GM21576 (cell line): ENCODE data around the gene SIX4.

Source experiments
- ATAC-seq: cut with Tn5 transposase; IDR thresholded peaks from one replicate; pipeline ENCODE4 v1.9.1; 2021; ENCODE audit warnings: mild to moderate bottlenecking, moderate library complexity; ENCODE audit not compliant: unreplicated experiment

Gene SIX4

DNA sequence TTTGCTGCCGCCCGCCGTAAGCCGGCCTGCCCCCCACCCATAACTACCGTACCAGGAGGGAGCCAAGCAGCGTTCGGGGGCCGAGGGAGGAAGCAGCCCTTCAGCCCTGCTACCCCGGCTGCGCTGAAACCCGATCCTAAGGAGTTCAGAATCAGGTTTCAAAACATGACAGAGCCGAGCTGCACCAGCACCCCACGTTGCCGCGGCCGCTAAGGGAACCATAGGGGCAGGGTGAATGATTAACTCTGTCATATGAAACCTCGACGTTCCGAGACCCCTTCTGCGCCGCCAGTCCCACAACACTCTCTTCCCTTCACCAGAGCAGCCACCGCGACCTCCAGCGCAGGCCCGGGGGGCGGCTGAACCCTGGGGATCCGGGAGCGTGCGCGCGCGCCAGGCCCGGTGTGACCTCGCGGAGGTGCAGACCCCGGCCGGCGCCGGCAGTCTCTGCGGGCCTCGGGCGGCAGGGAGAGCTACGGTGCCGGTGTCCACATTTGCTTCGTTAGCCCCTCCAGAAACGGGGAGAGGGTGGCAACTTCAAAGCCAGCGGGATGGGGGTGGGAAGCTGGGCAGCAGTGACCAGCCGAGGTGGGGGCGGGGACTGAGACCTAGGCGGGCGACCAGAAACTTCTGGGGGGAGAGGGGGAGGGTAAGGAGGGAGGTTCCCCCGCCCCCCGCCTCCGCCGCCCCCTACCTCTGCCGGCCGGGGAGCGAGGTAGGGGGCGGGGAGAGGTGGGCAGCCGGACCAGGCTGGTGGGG lies 1.6 kb downstream of the SIX4 start:
- ATAC-seq, result no peak

DNA sequence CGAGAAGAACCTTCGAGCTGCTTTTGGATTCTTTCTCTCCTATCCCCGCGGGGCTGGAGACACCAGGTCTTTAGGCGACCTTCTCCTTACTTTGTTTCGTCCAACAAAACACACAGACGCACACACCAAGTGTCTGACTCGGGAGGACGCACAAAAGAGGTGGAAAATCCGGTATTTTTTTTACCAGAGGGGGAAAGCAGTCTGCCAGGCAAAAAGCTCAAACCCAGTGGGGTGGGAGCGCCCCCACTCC lies 2.1 kb downstream of the SIX4 start:
- no peak for ATAC-seq

DNA sequence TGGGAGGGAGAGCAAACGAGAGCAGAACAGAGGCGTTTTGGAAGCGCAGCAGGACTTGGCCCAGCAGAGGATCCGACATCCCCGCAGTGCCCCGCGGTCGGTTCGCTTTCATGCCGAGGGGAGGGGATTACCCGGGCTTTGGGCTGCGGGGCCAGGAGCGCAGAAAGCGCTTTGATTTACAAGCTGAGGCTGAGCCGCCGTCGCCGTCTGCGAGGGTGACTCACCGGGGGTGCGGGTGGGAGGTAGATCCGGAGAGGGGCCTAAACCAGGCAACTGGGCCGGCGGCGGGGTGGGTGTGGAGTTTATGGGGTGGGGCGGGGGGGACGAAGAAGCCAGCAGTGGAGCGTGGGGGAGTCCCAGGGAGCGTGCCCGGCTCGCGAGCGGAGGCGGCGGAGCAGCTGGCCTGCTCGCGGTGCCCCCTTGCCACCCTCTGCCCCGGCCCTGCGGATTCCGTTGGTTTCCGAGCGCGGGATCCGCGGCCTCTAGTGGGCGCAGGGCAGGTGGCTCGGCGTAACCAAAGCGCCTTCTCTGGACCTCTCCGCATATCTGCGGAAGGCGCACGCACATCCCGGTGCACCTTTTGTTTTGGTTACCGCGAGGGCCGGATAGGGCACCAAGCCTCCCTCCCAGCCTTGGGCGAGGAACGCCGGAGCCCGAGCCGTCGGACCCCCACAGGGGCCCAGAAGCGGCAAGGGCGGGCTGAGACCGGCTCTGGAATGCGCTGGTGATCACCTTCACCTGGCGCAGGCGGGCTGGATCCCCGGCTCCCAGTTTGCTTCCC lies 2.6 kb downstream of the SIX4 start:
- ATAC-seq, result no peak

DNA sequence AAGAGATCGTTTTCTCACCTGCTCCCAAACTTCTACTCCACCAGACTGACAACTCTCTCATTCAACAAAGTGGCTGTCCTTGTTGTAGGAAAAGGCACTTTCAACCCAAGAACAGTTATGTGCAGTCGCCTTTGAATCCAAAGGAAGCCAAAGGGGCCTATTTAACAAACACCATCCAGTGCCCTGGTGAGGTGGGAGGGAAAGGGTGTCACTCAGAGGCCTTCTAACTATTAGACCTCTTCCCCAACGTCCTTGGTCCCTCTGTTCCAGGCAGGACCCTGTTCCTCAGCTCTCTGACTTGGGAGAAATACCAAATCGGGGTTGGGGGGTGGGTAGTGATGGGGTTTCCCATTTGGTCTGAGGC lies 3.2 kb downstream of the SIX4 start:
- no peak for ATAC-seq

DNA sequence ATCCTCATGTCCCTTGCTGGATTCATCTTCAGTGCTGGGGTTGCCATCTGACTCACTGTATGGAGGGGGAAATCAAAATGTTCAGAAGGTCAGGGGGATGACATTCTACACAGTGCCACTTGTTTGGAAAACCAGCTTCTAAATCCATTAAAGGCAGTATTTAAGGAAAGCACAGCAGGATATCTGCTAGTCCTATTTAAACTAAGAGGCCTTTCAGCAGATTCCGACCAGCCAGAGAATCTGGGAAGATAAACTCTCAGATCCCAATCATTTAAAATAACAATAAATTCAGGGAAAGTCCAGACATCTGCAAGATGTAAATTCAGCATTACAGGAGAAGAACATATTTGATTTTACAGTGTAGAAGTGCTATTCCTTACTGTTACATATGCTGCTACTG lies 3.8 kb downstream of the SIX4 start:
- no peak for ATAC-seq

DNA sequence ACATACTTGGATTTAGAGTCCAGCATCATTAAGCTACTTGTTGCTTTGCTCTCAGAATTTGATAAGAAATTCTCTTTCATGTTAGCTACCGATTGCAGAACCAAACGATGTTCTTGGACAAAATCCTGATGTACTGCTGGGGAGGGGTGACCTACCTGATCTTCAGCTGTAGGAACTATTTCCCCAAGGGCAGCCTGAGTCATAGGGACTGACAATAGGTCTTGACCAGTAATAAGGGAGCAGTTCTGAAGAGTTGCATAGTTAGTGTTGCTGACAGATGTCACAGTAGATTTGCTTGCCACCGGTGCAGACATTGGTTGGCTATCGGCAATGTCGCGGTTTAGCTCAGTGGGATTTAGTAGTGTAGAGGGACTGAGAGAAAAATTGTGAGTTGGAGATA lies 10.6 kb downstream of the SIX4 start:
- no peak for ATAC-seq

DNA sequence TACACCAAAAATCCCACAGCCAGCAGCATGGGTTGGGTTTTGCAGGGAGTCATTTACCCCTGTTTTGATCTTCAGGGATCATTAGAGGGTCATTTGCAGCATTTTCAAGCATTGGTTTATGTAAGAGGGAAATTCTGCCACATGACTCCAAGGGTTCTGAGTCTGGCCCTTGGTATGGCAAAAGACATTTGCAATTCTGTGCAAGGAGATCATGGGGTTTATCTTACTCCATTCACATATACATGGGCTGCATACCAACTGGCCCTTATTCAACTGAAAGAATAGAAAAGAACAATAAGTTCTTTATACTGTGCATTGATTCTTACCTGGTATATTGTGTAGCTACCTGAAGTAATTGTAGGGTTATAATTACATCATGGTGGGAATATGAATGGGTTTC lies 13.7 kb downstream of the SIX4 start:
- ATAC-seq, result no peak

DNA sequence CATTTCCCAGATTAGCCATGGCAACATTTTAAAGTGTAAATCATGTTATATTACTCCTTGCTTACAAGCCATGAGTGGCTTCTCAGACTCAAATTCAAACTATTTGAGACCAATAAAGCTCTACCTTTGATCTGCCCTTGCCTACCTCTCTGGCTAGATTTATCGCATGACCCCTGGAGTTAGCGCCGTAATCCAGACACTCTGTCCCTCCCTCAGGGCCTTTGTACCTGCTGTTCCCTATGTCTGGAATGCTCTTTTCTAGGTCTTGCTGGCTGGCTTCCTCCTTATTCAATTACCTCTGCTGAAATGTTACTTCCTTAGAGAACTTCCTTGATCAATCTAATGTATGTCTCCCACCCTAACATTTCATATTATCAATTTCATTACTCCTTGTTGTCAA lies 16.3 kb downstream of the SIX4 start:
- ATAC-seq, result no peak

DNA sequence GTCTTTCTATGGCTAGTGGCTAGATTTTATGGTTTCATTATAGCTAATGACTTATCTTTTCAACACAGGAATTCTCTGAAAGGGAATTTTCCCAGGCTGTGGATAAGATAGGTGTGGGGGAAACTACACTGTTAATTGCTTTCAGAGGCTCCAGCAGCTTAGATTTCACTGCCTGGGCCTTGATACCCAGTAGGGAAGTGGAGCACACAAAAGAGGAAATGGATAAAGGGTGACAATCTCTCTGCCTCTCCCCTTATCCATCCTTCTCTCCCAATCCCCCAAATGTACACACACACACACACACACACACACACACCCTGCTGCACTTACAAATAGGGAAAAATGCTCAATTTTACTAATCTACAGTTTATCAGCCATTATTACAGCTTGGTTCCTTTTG lies 19.1 kb downstream of the SIX4 start:
- no peak for ATAC-seq

DNA sequence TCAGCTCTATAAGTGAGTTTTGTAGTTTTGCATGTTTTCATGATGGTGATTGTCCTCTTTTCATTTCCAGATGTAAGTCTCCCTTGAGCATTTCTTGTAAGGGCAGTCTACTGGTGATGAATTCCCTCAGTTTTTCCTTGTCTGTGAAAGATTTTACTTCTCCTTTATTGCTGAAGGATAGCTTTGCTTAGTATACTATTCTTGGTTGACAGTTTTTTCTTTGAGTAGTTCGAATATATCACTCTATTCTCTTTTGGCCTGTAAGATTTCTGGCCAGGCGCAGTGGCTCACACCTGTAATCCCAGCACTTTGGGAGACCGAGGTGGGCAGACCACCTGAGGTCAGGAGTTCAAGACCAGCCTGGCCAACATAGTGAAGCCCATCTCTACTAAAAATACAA lies 23.6 kb downstream of the SIX4 start:
- ATAC-seq, result no peak

DNA sequence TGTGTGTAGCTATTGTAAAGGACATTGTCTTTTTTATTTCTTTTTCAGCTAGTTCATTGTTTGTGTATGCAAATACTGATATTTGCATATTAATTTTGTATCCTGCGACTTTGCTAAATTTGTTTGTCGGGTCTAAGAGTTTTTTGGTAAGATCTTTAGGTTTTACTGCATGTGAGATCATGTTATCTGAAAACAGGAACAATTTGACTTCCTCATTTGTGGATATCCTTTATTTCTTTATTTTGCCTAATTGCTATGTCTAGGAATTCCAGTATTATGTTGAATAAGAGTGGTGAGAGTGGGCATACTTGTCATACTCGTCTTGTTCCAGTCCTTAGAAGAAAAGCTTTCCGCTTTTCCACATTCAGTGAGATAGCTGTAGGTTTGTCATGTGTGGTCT lies 28.8 kb downstream of the SIX4 start:
- ATAC-seq, result no peak

DNA sequence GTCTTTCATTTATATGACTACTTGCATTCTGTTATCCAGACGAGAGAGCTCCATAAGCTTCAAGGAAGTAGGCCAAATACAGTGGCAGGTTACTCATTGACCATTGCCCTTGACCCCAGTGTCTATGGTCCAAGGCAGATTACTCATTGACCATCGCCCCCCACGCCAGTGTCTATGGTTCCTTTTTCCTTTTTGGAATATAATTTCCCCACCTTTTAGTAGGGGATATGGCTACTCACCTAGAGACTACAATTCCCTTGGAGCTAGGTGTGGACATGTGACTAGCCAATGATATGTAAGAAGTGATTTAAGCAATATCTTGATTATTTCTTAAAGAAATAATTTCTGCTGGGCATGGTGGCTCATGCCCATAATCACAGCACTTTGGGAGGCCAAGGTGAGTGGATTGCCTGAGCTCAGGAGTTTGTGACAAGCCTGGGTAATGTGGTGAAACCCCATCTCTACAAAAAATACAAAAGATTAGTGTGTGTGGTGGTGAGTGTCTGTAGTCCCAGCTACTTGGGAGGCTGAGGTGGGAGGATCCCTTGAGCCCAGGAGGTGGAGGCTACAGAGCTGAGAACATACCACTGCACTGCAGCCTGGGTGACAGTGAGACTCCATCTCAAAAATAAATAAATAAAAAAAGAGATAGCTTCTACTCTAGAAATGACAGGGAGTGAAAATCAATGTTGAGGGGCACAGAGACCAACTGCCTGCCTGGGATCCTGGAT lies 32.6 kb downstream of the SIX4 start:
- ATAC-seq, result no peak

DNA sequence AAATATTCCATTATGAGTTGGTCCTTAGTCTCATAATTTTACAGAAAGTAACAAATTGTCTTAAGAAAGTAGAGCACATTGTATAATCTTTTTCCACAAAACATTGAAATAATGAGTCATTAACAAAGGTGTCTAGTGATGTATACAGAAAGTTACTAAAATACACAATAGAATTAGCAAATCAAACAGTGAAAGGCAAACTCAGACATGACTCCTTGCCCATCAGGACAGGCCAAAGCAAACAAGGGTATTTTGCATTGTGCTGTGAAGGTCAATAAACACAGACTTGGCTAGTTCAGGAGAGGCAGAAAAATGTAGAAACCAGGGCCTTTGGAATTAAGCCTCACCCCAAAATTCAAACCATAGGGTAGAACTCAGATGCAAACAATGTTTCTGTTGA lies 37.3 kb downstream of the SIX4 start:
- no peak for ATAC-seq

DNA sequence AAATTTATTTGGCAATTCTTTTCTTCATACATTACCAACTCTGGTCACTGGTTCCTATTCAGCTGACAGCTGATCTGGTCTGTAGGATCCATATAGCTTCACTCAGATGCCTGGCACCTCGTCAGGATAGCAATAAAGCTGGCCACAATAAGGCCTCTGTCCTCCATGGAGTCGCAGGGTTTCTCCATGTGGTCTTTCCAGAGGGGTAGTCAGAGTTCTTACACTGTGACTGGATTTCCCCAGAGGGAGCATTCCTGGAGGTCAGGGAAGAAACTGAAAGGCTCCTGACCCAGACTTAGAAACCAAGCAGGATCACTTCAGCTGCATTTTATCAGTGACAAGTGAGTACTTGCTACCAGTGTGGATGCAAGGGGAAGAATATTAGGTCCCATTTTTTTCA lies 39.9 kb downstream of the SIX4 start:
- no peak for ATAC-seq

DNA sequence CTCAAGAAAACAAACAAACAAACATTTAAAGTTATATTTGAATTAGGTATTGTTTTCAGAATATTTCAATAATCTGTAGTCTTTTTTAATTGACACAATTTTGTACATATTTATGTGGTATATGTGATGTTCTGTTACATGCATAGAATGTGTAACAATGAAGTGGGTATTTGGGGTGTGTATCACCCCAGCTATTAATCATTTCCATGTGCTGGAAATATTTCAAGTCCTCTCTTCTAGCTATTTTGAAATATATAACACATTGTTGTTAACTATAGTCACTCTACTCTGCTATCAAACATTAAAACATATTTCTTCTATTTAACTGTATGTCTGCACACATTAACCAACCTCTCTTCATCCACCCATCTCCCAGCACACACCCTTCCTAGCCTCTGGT lies 42.9 kb downstream of the SIX4 start:
- no peak for ATAC-seq

DNA sequence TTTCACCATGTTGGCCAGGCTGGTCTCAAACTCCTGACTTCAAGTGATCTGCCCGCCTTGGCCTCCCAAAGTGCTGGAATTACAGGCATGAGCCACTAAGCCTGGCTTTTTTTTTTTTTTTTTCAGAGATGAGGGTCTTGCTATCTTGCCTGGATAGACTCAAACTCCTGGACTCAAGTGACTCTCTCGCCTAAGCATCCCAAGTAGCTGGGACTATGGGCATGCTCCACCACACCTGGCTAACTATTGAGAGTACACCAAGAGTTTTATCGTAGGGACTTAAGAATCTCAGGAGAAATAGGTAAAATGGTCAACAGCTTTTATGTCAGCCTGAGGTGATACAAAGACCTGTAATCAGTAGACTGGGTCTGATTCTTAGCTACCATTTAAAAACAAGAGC lies 43.6 kb downstream of the SIX4 start:
- ATAC-seq, result no peak

DNA sequence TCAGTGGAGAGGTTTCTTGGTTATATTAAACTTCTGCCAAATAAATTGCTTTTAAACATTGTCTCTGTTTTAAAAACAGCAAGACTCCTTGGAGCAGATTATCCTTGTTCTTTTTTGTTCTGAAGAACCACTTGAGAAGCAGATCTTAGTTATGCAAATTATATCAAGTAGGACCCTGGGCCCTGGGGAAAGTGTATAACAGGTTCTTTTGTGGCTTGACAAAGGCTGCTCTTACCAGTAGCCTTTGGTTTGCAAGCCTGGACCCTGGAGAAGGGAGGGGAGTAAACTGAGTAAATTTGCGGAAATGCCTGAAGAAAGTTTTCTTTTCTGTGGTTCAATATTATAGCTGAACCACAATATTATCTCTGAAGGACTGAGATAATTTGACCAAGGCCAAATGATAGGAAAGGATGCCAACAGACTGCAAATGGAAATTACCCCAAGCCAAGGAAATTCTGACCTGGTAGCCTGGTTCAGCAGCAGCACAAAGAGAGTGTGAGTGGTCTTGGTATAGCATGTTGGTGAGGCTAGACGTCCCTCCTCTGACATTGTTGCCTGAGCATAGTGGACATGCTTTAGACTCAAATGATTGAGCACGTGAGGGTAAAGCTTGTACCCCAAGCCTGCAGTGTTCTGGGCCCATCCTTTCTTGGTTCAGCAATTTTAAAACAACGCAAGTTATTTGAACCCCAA lies 44.4 kb downstream of the SIX4 start:
- no peak for ATAC-seq

DNA sequence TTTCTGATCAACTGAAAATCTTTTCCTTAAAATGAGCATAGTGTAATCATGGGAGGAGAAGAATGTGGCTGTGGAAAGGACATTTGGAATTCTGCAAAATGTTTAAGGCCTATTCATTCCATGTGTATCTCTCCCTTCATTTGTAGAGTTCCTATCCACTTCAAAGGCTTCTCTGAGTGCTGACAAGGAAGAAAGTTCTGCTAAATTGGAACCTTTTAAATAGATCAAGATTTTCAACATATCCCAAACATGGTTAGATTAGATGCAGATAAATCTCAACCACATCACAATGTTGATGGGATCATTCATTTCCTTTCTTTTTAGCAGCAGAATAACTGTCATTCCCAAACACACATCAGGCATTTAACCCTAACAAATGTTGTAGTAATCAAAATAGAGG lies 46.5 kb downstream of the SIX4 start:
- no peak for ATAC-seq

DNA sequence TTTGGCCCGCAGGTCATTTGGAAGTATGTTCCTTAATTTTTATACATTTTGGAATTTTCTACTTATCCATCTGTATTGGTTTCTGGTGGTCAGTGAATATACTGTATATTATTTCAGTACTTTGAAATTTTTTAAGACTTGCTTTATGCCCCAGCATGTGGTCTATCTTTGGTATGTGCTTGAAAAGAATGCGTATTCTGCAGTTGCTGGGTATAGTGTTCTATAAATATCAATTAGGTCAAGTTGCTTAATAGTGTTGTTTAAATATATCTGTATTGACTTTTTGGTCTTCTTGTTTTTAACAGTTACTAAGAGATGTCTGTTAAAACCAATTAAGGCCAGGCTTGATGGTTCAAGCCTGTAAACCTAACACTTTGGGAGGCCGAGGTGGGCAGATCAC lies 53.2 kb downstream of the SIX4 start:
- no peak for ATAC-seq

DNA sequence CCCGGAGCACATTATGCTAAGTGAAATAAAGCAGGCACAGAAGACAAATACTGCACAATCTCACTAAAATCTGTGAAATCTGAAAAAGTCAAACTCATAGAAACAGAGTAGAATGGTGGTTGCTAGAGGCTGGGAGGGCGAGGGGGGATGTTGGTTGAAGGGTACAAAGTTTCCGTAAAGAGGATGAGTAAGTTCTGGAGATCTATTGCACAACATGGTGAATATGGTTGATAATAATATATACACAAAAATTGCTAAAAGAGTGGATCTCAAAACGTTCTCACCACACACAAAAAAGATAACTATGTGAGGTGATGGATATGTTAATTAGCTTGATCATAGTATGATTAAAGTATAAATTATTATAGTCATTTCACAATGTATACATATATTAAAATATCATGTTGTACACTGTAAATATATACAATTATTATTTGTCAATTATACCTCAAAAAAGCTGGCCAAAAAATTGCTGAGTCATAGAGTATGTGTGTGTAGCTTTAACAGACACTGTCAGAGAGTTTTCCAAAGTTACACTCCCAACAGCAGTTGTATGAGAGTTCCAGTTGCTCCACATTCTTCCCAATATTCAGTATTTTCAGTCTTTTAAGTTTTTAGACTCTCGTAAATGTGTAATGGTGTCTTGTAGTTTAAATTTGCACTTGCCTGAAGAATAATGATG lies 55.6 kb downstream of the SIX4 start:
- ATAC-seq, result no peak

DNA sequence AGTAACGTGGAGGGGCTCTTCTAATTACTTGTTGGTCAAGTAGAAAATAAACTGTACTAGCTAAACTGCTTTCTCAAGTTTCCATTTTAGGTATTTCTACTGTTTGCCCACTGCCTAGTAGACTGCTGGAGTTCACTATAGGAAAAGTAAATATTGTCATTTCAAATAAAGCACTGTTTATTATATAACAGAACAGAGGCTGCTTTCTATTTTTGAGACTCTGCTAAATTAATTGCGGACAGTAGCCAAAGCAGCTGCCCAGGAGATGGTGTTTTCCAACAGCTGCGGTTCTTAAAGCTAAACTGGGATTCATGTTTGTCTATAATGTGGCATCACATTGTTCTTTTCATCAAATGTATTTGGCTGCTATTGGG lies 59.0 kb downstream of the SIX4 start:
- no peak for ATAC-seq
